ENCODE measurements around the gene PLPPR5.

GRCh38 chr1:98962156-98962555, 42.5 kb downstream of the PLPPR5 start:
- TF ChIP-seq USF2 (IDR thresholded peaks at IDR 0.05; ENCODE audit: borderline replicate concordance, low read depth, low read length) (no peak), ETV6 (conservative IDR thresholded peaks at IDR 0.05 in 1 of 2, IDR thresholded peaks at IDR 0.05 in 1 of 2; ENCODE audit: borderline replicate concordance in 1 of 2, low read depth in 1 of 2) (no peak), POLR2A (IDR thresholded peaks at IDR 0.05; ENCODE audit: low read depth, low read length) (no peak)
- TF ChIP-seq, protein P1, sequence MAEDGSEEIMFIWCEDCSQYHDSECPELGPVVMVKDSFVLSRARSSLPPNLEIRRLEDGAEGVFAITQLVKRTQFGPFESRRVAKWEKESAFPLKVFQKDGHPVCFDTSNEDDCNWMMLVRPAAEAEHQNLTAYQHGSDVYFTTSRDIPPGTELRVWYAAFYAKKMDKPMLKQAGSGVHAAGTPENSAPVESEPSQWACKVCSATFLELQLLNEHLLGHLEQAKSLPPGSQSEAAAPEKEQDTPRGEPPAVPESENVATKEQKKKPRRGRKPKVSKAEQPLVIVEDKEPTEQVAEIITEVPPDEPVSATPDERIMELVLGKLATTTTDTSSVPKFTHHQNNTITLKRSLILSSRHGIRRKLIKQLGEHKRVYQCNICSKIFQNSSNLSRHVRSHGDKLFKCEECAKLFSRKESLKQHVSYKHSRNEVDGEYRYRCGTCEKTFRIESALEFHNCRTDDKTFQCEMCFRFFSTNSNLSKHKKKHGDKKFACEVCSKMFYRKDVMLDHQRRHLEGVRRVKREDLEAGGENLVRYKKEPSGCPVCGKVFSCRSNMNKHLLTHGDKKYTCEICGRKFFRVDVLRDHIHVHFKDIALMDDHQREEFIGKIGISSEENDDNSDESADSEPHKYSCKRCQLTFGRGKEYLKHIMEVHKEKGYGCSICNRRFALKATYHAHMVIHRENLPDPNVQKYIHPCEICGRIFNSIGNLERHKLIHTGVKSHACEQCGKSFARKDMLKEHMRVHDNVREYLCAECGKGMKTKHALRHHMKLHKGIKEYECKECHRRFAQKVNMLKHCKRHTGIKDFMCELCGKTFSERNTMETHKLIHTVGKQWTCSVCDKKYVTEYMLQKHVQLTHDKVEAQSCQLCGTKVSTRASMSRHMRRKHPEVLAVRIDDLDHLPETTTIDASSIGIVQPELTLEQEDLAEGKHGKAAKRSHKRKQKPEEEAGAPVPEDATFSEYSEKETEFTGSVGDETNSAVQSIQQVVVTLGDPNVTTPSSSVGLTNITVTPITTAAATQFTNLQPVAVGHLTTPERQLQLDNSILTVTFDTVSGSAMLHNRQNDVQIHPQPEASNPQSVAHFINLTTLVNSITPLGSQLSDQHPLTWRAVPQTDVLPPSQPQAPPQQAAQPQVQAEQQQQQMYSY (CRISPR knock-in tag; IDR thresholded peaks at IDR 0.05): no peak

Data from GM12878 (cell line).